ENCODE measurements around the gene ZNF397.

The ZNF397 gene

DNA sequence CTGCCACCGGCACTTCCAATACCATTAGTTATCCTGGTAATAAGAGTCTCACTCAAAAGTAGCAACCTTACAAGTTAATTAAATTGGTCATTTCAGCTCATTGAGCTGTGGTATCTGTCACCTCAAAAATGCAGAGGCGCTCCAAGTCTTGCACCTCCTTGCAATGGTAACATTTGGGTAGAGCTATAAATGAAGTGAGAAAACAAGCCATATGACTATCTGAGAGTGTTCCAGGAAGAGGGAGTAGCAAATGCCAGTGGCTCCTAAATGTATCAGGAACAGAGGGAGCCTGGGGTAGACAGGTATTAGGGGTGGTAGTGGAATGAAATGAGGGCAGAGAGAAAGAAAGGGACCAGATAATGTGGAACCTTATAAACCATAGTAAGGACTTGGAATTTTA lies 55.2 kb downstream of the ZNF397 start:
- no peak for DNase-seq (ENCODE audit: low spot score)

- DNase-seq (ENCODE audit: low spot score) = no peak
Measured at GRCh38 chr18:35303610-35304009, 62.8 kb downstream of the ZNF397 start.

GRCh38 chr18:35306588-35307250 lies 65.9 kb downstream of the ZNF397 start:
- DNase-seq (ENCODE audit: low spot score) = no peak

Data from hematopoietic multipotent progenitor cell treated with erythropoietin and hydrocortisone succinate and interleukin-3 and kit ligand, for 17 days (in vitro differentiated cells).